ENCODE data around the gene RNF169. TPM values are rescaled to one million over a fixed set of nuclear protein-coding genes. Genes with fewer than 3 reads are reported as not detected.

The RNF169 gene
- total RNA-seq, 1 experiment from 2014 or later = 13.0 TPM

GRCh38 chr11:74837191-74837590 is 88.5 kb downstream of the RNF169 start:
- H3K79me1 ChIP-seq (ENCODE audit: insufficient read depth, low read depth, low read length, poor library complexity, severe bottlenecking) = no peaks in the 10 kb centered on the region
- H3K79me2 ChIP-seq (ENCODE audit: insufficient read depth, low read length) = no peaks in the 10 kb centered on the region
- H3K9me3 ChIP-seq (ENCODE audit: control insufficient read depth, low read depth, low read length) = no peaks in the 10 kb centered on the region
- Mint-ChIP-seq H3K4me1 (peaks cover 6 to 11% of the 10 kb centered on the region in 2 experiments; a peak in 3 of 4 replicates), H3K27ac (no peak overlapping the region), H3K4me3 (no peak overlapping the region), H3K27me3 (ENCODE audit: low read depth) (no peaks in the 10 kb centered on the region), H3K36me3 (ENCODE audit: insufficient read depth in 1 of 3, low read depth in 3 of 3) (peaks cover 15 to 24% (median 22%) of the 10 kb centered on the region in 3 experiments; a peak in 6 of 7 replicates), H3K9me3 (no peaks in the 10 kb centered on the region)
- no peaks in the 10 kb centered on the region for H3K27me3 ChIP-seq (ENCODE audit: insufficient read depth, low read length)
- H4K8ac ChIP-seq (replicated peaks; ENCODE audit: insufficient read length, low read depth, low read length) = no peak overlapping the region
- H4K20me1 ChIP-seq (ENCODE audit: control insufficient read depth, insufficient read depth, insufficient read length) = no peaks in the 10 kb centered on the region
- no CpG with 5 or more reads among the region's 1 CpG for WGBS (ENCODE audit: extremely low coverage, insufficient read length, low lambda C conversion rate)
- H3K56ac ChIP-seq (ENCODE audit: insufficient read length, low read depth, low read length) = no peak overlapping the region
- no peak overlapping the region for H2BK120ac ChIP-seq (ENCODE audit: low read depth, low read length, poor library complexity, severe bottlenecking)
- TF ChIP-seq, protein P1, sequence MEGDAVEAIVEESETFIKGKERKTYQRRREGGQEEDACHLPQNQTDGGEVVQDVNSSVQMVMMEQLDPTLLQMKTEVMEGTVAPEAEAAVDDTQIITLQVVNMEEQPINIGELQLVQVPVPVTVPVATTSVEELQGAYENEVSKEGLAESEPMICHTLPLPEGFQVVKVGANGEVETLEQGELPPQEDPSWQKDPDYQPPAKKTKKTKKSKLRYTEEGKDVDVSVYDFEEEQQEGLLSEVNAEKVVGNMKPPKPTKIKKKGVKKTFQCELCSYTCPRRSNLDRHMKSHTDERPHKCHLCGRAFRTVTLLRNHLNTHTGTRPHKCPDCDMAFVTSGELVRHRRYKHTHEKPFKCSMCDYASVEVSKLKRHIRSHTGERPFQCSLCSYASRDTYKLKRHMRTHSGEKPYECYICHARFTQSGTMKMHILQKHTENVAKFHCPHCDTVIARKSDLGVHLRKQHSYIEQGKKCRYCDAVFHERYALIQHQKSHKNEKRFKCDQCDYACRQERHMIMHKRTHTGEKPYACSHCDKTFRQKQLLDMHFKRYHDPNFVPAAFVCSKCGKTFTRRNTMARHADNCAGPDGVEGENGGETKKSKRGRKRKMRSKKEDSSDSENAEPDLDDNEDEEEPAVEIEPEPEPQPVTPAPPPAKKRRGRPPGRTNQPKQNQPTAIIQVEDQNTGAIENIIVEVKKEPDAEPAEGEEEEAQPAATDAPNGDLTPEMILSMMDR (conservative IDR thresholded peaks at IDR 0.05) = no peak
- no peak overlapping the region for H3K18ac ChIP-seq (ENCODE audit: insufficient read length, low read depth, low read length)
- no peak overlapping the region for H4K5ac ChIP-seq (ENCODE audit: insufficient read length, low read depth, low read length)
- no peak overlapping the region for H2BK15ac ChIP-seq (ENCODE audit: low read depth, low read length)
- no peak overlapping the region for H3K9ac ChIP-seq (ENCODE audit: extremely low read depth, insufficient read length, low read length)
- no peak overlapping the region for H3K23ac ChIP-seq (ENCODE audit: insufficient read length, low read depth, low read length)
- no peak overlapping the region for H3T11ph ChIP-seq (ENCODE audit: low read length)
- no peak for DNase-seq
- H3K4ac ChIP-seq (ENCODE audit: low read depth, low read length) = no peak overlapping the region
- no peak overlapping the region for H4K91ac ChIP-seq (ENCODE audit: insufficient read length, low read depth, low read length)
- H2BK5ac ChIP-seq (ENCODE audit: insufficient read length, low read length) = no peak overlapping the region
- no peaks in the 10 kb centered on the region for H3K23me2 ChIP-seq (ENCODE audit: insufficient read length, low read depth, low read length, poor library complexity, severe bottlenecking)
- no peak overlapping the region for H2AFZ ChIP-seq (ENCODE audit: low read length)
- H3K4me1 ChIP-seq (ENCODE audit: insufficient read depth, low read length) = no peaks in the 10 kb centered on the region
- H2BK20ac ChIP-seq (ENCODE audit: low read depth, low read length, poor library complexity, severe bottlenecking) = no peak overlapping the region
- no peak overlapping the region for H2AK5ac ChIP-seq (ENCODE audit: insufficient read length, low read length)
- H3K4me2 ChIP-seq (ENCODE audit: insufficient read depth, insufficient read length, low read length) = no peak overlapping the region
- no peak overlapping the region for H3K14ac ChIP-seq (ENCODE audit: insufficient read depth, low read length)
- no peak overlapping the region for H3K27ac ChIP-seq (ENCODE audit: insufficient read length, low read depth, low read length)
- H2BK12ac ChIP-seq (ENCODE audit: insufficient read length, low read depth, low read length) = no peak overlapping the region

Measured in H9 (cell line).